Activated T-cell treated with anti-CD3 and anti-CD28 coated beads, Interleukin-2, amount 50 U/mL, for 4 hours (primary cell): ENCODE results near the gene DUSP10. TPM values are rescaled to one million over a fixed set of nuclear protein-coding genes. Genes with fewer than 3 reads are reported as not detected.

Experiments
- ATAC-seq, 2 donors: fragments of 200-7000 bp; cut with Tn5 transposase; one replicate each; pipeline ENCODE4 v1.10.0; 2021
- DNase-seq: peaks from one replicate; pipeline ENCODE4 v3.0.0-alpha.2; 2020
- H3K27me3 Mint-ChIP-seq: one replicate; pipeline ENCODE4 v1.8.0; 2021; ENCODE audit warnings: low read depth, mixed read lengths
- H3K36me3 Mint-ChIP-seq: one replicate; pipeline ENCODE4 v1.8.0; 2022; ENCODE audit warnings: mixed read lengths; ENCODE audit not compliant: insufficient read depth
- H3K4me1 Mint-ChIP-seq: one replicate; pipeline ENCODE4 v1.8.0; 2021; ENCODE audit warnings: low read depth, mixed read lengths
- H3K4me3 Mint-ChIP-seq: one replicate; pipeline ENCODE4 v1.8.0; 2021; ENCODE audit warnings: mild to moderate bottlenecking, moderate library complexity, mixed read lengths
- H3K9me3 Mint-ChIP-seq: one replicate; pipeline ENCODE4 v1.8.0; 2021; ENCODE audit warnings: mixed read lengths
- total RNA-seq, 3 donors: library from RNA; stranded (reverse); gene quantifications; one replicate each; pipeline ENCODE4 v1.2.1, GENCODE V29; 2021

The DUSP10 gene
- total RNA-seq, 3 donors from 2014 or later: 9.4 to 17.1 (median 12.4) TPM

GRCh38 chr1:221718381-221719277 lies 23.3 kb downstream of the DUSP10 start:
- peaks cover 39% of the 10 kb centered on the region for H3K4me1 Mint-ChIP-seq
- ATAC-seq (no peak), DNase-seq (no peak)
- peaks cover 5% of the 10 kb centered on the region for H3K9me3 Mint-ChIP-seq
- H3K4me3 Mint-ChIP-seq: no peak overlapping the region
- no peaks in the 10 kb centered on the region for H3K27me3 Mint-ChIP-seq
- peaks cover 29% of the 10 kb centered on the region for H3K36me3 Mint-ChIP-seq

- H3K9me3 Mint-ChIP-seq: peaks cover 3% of the 10 kb centered on the region
- DNase-seq (no peak), ATAC-seq (no peak)
- peaks cover 47% of the 10 kb centered on the region for H3K4me1 Mint-ChIP-seq
- no peak overlapping the region for H3K4me3 Mint-ChIP-seq
- no peaks in the 10 kb centered on the region for H3K27me3 Mint-ChIP-seq
- H3K36me3 Mint-ChIP-seq: peaks cover 18% of the 10 kb centered on the region
Observed at GRCh38 chr1:221717485-221717853, 24.4 kb downstream of the DUSP10 start.

- peaks cover 14% of the 10 kb centered on the region for H3K36me3 Mint-ChIP-seq
- peaks cover 48% of the 10 kb centered on the region for H3K4me1 Mint-ChIP-seq
- H3K4me3 Mint-ChIP-seq: no peak overlapping the region
- DNase-seq (no peak), ATAC-seq (no peak)
- no peaks in the 10 kb centered on the region for H3K9me3 Mint-ChIP-seq
- no peaks in the 10 kb centered on the region for H3K27me3 Mint-ChIP-seq
Observed at GRCh38 chr1:221716713-221717484, 25.0 kb downstream of the DUSP10 start.

GRCh38 chr1:221715321-221716169 lies 26.3 kb downstream of the DUSP10 start:
- H3K27me3 Mint-ChIP-seq: no peaks in the 10 kb centered on the region
- ATAC-seq (no peak), DNase-seq (no peak)
- peaks cover 11% of the 10 kb centered on the region for H3K36me3 Mint-ChIP-seq
- H3K4me1 Mint-ChIP-seq: peaks cover 58% of the 10 kb centered on the region
- no peaks in the 10 kb centered on the region for H3K9me3 Mint-ChIP-seq
- H3K4me3 Mint-ChIP-seq: no peak overlapping the region

GRCh38 chr1:221714227-221715152 lies 27.4 kb downstream of the DUSP10 start:
- H3K27me3 Mint-ChIP-seq: no peaks in the 10 kb centered on the region
- H3K4me3 Mint-ChIP-seq: no peak overlapping the region
- ATAC-seq (no peak), DNase-seq (no peak)
- H3K4me1 Mint-ChIP-seq: peaks cover 62% of the 10 kb centered on the region
- H3K9me3 Mint-ChIP-seq: no peaks in the 10 kb centered on the region
- peaks cover 11% of the 10 kb centered on the region for H3K36me3 Mint-ChIP-seq

GRCh38 chr1:221712776-221713431 lies 29.0 kb downstream of the DUSP10 start:
- no peaks in the 10 kb centered on the region for H3K9me3 Mint-ChIP-seq
- peaks cover 6% of the 10 kb centered on the region for H3K36me3 Mint-ChIP-seq
- peaks cover 78% of the 10 kb centered on the region for H3K4me1 Mint-ChIP-seq
- peak; percentile 56 to 61 for ATAC-seq
- DNase-seq: peak; percentile 60
- H3K4me3 Mint-ChIP-seq: peak overlapping the region; percentile 66
- no peaks in the 10 kb centered on the region for H3K27me3 Mint-ChIP-seq

- peak; percentile 85 for ATAC-seq
- H3K36me3 Mint-ChIP-seq: peaks cover 6% of the 10 kb centered on the region
- peak overlapping the region; percentile 3 for H3K4me3 Mint-ChIP-seq
- H3K9me3 Mint-ChIP-seq: no peaks in the 10 kb centered on the region
- H3K27me3 Mint-ChIP-seq: no peaks in the 10 kb centered on the region
- peaks cover 80% of the 10 kb centered on the region for H3K4me1 Mint-ChIP-seq
- DNase-seq: no peak
Observed at GRCh38 chr1:221712198-221712684, 29.6 kb downstream of the DUSP10 start.

GRCh38 chr1:221711656-221712055 lies 30.2 kb downstream of the DUSP10 start:
- DNase-seq (no peak), ATAC-seq (no peak)
- peaks cover 86% of the 10 kb centered on the region for H3K4me1 Mint-ChIP-seq
- no peak overlapping the region for H3K4me3 Mint-ChIP-seq
- H3K9me3 Mint-ChIP-seq: no peaks in the 10 kb centered on the region
- peaks cover under 1% of the 10 kb centered on the region for H3K36me3 Mint-ChIP-seq
- no peaks in the 10 kb centered on the region for H3K27me3 Mint-ChIP-seq

- peaks cover under 1% of the 10 kb centered on the region for H3K36me3 Mint-ChIP-seq
- H3K4me1 Mint-ChIP-seq: peaks cover 84% of the 10 kb centered on the region
- DNase-seq (no peak), ATAC-seq (no peak)
- no peaks in the 10 kb centered on the region for H3K9me3 Mint-ChIP-seq
- H3K4me3 Mint-ChIP-seq: no peak overlapping the region
- no peaks in the 10 kb centered on the region for H3K27me3 Mint-ChIP-seq
Observed at GRCh38 chr1:221711063-221711577, 30.8 kb downstream of the DUSP10 start.

GRCh38 chr1:221709854-221710253 lies 32.0 kb downstream of the DUSP10 start:
- no peaks in the 10 kb centered on the region for H3K27me3 Mint-ChIP-seq
- peaks cover 76% of the 10 kb centered on the region for H3K4me1 Mint-ChIP-seq

GRCh38 chr1:221708987-221709386 lies 32.9 kb downstream of the DUSP10 start:
- ATAC-seq: no peak
- Mint-ChIP-seq H3K4me1 (peaks cover 67% of the 10 kb centered on the region), H3K4me3 (no peak overlapping the region), H3K36me3 (peaks cover 18% of the 10 kb centered on the region), H3K9me3 (no peaks in the 10 kb centered on the region), H3K27me3 (no peaks in the 10 kb centered on the region)
- DNase-seq: no peak

More at GRCh38 chr1:221709854-221710253, 32.0 kb downstream of the DUSP10 start:
- H3K36me3 Mint-ChIP-seq: peaks cover 10% of the 10 kb centered on the region
- DNase-seq (no peak), ATAC-seq (no peak)
- no peak overlapping the region for H3K4me3 Mint-ChIP-seq
- H3K9me3 Mint-ChIP-seq: no peaks in the 10 kb centered on the region

- DNase-seq (no peak), ATAC-seq (peak; percentile 66 to 68)
- Mint-ChIP-seq H3K27me3 (no peaks in the 10 kb centered on the region), H3K36me3 (peaks cover 25% of the 10 kb centered on the region), H3K4me1 (peaks cover 59% of the 10 kb centered on the region), H3K9me3 (no peaks in the 10 kb centered on the region), H3K4me3 (no peak overlapping the region)
Observed at GRCh38 chr1:221708076-221708571, 33.8 kb downstream of the DUSP10 start.
